Stimulated activated CD8-positive, alpha-beta memory T cell treated with anti-CD3 and anti-CD28 coated beads, Interleukin-12 subunit alpha, Interleukin-12 subunit beta, amount 100 ng/mL, for 4 hours (primary cell): ENCODE data around the gene PTPDC1.
A peak's percentile ranks its signal among the peaks of the same experiment; 100 is the strongest.

Experiments
- DNase-seq: peaks from one replicate; pipeline ENCODE4 v3.0.0-alpha.2; 2020; ENCODE audit warnings: low read depth

PTPDC1 gene

GRCh38 chr9:94084314-94084713, at the start of gene PTPDC1:
Gene PTPDC1 (plus strand): TSS chr9:94084464. CDS start chr9:94084531, 67 bp downstream.
- no peak for DNase-seq

- no peak for DNase-seq
These were observed 49.8 kb upstream of the PTPDC1 start for GRCh38 chr9:94034511-94034910.

- DNase-seq: no peak
These were observed 44.5 kb upstream of the PTPDC1 start for GRCh38 chr9:94039786-94040185.

- DNase-seq: no peak
These were observed 41.5 kb upstream of the PTPDC1 start for GRCh38 chr9:94042516-94043360.

GRCh38 chr9:94054716-94055115, 29.5 kb upstream of the PTPDC1 start:
- no peak for DNase-seq

GRCh38 chr9:94056442-94056974, 27.8 kb upstream of the PTPDC1 start:
- DNase-seq: no peak

GRCh38 chr9:94057918-94058317, 26.3 kb upstream of the PTPDC1 start:
- no peak for DNase-seq

- no peak for DNase-seq
These were observed 22.4 kb upstream of the PTPDC1 start for GRCh38 chr9:94061864-94062263.

- peak; percentile 30 for DNase-seq
These were observed 18.7 kb upstream of the PTPDC1 start for GRCh38 chr9:94065535-94065961.

- DNase-seq: no peak
These were observed 16.0 kb upstream of the PTPDC1 start for GRCh38 chr9:94068257-94068656.

- no peak for DNase-seq
These were observed 7.7 kb upstream of the PTPDC1 start for GRCh38 chr9:94076557-94076956.

GRCh38 chr9:94078086-94078485, 6.2 kb upstream of the PTPDC1 start:
- no peak for DNase-seq

- no peak for DNase-seq
These were observed 5.0 kb upstream of the PTPDC1 start for GRCh38 chr9:94079236-94079635.

GRCh38 chr9:94080249-94080648, 4.0 kb upstream of the PTPDC1 start:
- no peak for DNase-seq

- no peak for DNase-seq
These were observed 2.8 kb upstream of the PTPDC1 start for GRCh38 chr9:94081435-94081834.

- no peak for DNase-seq
These were observed 2.3 kb upstream of the PTPDC1 start for GRCh38 chr9:94081864-94082463.

- DNase-seq: no peak
These were observed 1.7 kb upstream of the PTPDC1 start for GRCh38 chr9:94082553-94082952.

GRCh38 chr9:94082956-94083355, 1.3 kb upstream of the PTPDC1 start:
- no peak for DNase-seq

GRCh38 chr9:94083384-94083783, 880 bp upstream of the PTPDC1 start:
- no peak for DNase-seq

- no peak for DNase-seq
These were observed 887 bp downstream of the PTPDC1 start for GRCh38 chr9:94085062-94085639.

GRCh38 chr9:94086486-94087345, 2.5 kb downstream of the PTPDC1 start:
- no peak for DNase-seq
